Osteocyte (in vitro differentiated cells): ENCODE data around the gene RPAP2. TPM values are rescaled to one million over a fixed set of nuclear protein-coding genes. Genes with fewer than 3 reads are reported as not detected.
A peak's percentile ranks its signal among the peaks of the same experiment; 100 is the strongest.

Experiments
- DNase-seq: peaks from one replicate; pipeline ENCODE4 v3.0.0; 2021; ENCODE audit warnings: mixed read lengths; ENCODE audit not compliant: unreplicated experiment; ENCODE audit errors: extremely low spot score
- H3K27ac Mint-ChIP-seq: one replicate; pipeline ENCODE4 v1.8.0; 2021; ENCODE audit warnings: mild to moderate bottlenecking, mixed read lengths; ENCODE audit not compliant: unreplicated experiment
- H3K27me3 Mint-ChIP-seq: one replicate; pipeline ENCODE4 v1.8.0; 2021; ENCODE audit warnings: mixed read lengths; ENCODE audit not compliant: unreplicated experiment
- H3K36me3 Mint-ChIP-seq: one replicate; pipeline ENCODE4 v1.8.0; 2021; ENCODE audit warnings: mixed read lengths; ENCODE audit not compliant: unreplicated experiment
- H3K4me1 Mint-ChIP-seq: one replicate; pipeline ENCODE4 v1.8.0; 2021; ENCODE audit warnings: mixed read lengths; ENCODE audit not compliant: unreplicated experiment
- H3K4me3 Mint-ChIP-seq: one replicate; pipeline ENCODE4 v1.8.0; 2021; ENCODE audit warnings: mild to moderate bottlenecking, moderate library complexity, mixed read lengths; ENCODE audit not compliant: unreplicated experiment
- H3K9me3 Mint-ChIP-seq: one replicate; pipeline ENCODE4 v1.8.0; 2021; ENCODE audit warnings: mixed read lengths; ENCODE audit not compliant: unreplicated experiment
- CTCF ChIP-seq: fragments of 200-600 bp; sonication (generic); IDR thresholded peaks from 2 replicates; pipeline ENCODE4 v1.5.0; 2021; ENCODE audit warnings: antibody characterized with exemption, mild to moderate bottlenecking, moderate library complexity
- total RNA-seq: library from RNA; stranded (reverse); gene quantifications from 2 replicates; pipeline ENCODE4 v1.2.1, GENCODE V29; 2021

Gene RPAP2
- total RNA-seq, 1 donor from 2014 or later, result 32.6 TPM

DNA sequence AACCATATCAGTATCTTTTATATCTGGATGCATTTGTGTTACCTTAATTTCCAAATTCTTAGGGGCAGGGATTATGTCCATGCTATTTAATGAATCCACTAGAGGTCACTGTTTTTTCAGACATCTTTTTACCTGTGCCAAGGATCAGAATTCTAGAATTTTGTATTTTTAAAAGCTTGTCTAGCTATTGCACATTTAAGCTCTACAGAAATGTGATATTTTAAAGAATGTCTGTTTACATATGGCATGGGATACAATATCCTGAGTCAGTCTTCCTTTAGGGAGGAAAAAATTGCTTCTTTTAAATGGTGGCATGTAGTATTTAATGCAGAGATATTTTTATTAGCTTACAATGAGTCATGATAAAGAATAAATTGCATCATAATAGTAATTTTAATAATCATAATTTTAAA is 11.3 kb downstream of the RPAP2 start:
- Mint-ChIP-seq H3K4me1 (no peaks in the 10 kb centered on the region), H3K9me3 (no peaks in the 10 kb centered on the region), H3K36me3 (peaks cover 26% of the 10 kb centered on the region), H3K27ac (no peak overlapping the region), H3K27me3 (no peaks in the 10 kb centered on the region), H3K4me3 (no peak overlapping the region)
- peak; percentile 67 for TF ChIP-seq CTCF
- DNase-seq, result no peak

GRCh38 chr1:92314024-92314423 is 15.2 kb downstream of the RPAP2 start:
- Mint-ChIP-seq H3K4me1 (no peaks in the 10 kb centered on the region), H3K27me3 (no peaks in the 10 kb centered on the region), H3K4me3 (no peak overlapping the region), H3K36me3 (peaks cover 25% of the 10 kb centered on the region), H3K27ac (no peak overlapping the region), H3K9me3 (no peaks in the 10 kb centered on the region)
- no peak for DNase-seq
- no peak for TF ChIP-seq CTCF

DNA sequence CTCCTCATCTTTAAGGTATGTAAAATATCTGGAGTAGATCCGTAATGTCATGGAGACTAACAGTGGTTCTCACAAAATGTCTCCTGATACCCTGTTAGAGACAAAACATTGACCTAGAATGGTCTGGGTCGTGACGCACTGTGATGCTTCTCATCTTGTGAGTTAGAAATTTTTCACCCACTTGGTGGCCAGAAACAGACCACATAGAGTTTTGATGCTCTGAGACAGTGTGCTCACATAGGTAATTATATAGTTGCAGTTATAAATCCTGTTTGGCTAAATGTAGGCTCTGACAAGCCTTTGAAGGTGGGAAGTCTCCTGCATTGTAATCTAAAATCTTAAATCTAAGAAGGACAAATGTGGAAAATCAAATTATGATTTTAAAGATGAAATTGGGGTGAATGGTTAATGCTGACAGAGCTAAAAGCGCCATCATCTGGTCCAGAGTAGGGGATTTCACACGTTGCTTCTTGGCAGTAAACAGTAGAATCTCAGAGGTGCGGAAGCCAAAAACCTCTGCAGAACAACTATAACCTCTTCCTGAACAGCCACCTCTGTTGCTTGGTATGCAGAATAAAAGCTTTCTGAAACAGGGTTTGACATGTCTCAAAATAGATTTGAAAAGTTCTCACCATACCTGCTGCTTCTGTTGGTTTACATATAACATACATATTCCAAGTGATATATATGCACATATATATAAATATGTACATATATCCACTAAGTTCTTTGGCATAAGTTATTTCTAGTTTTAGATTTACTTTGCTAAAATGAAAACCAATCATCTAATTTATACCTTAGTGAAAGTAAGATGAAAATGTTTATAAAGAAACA is 17.1 kb downstream of the RPAP2 start:
- Mint-ChIP-seq H3K9me3 (no peaks in the 10 kb centered on the region), H3K36me3 (peaks cover 27% of the 10 kb centered on the region), H3K27ac (no peak overlapping the region), H3K4me3 (no peak overlapping the region), H3K27me3 (no peaks in the 10 kb centered on the region), H3K4me1 (no peaks in the 10 kb centered on the region)
- TF ChIP-seq CTCF, result no peak
- DNase-seq, result no peak

GRCh38 chr1:92317836-92318493 is 19.1 kb downstream of the RPAP2 start:
- TF ChIP-seq CTCF, result no peak
- H3K4me3 Mint-ChIP-seq, result no peak overlapping the region
- H3K27ac Mint-ChIP-seq, result no peak overlapping the region

More at GRCh38 chr1:92317836-92318493, 19.1 kb downstream of the RPAP2 start:
- Mint-ChIP-seq H3K27me3 (no peaks in the 10 kb centered on the region), H3K4me1 (no peaks in the 10 kb centered on the region), H3K36me3 (peaks cover 23% of the 10 kb centered on the region), H3K9me3 (no peaks in the 10 kb centered on the region)
- no peak for DNase-seq
